Lower lobe of right lung (tissue), 2 donors: Measurements from ENCODE around the gene RBM7. TPM values are rescaled to one million over a fixed set of nuclear protein-coding genes. Genes with fewer than 3 reads are reported as not detected.

Source experiments
- ATAC-seq, 2 donors: fragments of 200-7000 bp; cut with Tn5 transposase; one replicate each; pipeline ENCODE4 v1.9.1; 2020 to 2022; ENCODE audit warnings: mild to moderate bottlenecking in 2 of 2, moderate library complexity in 2 of 2
- DNase-seq: peaks from one replicate; pipeline ENCODE4 v3.0.0-alpha.2; 2020
- H3K27ac ChIP-seq: fragments of 200-600 bp; one replicate; pipeline ENCODE4 v1.8.0; 2022
- H3K27me3 ChIP-seq: fragments of 200-600 bp; one replicate; pipeline ENCODE4 v1.8.0; 2022; ENCODE audit warnings: low read depth
- H3K36me3 ChIP-seq: fragments of 200-600 bp; one replicate; pipeline ENCODE4 v1.8.0; 2022; ENCODE audit warnings: mild to moderate bottlenecking
- H3K4me1 ChIP-seq: fragments of 200-600 bp; one replicate; pipeline ENCODE4 v1.8.0; 2022
- H3K4me3 ChIP-seq: fragments of 200-600 bp; one replicate; pipeline ENCODE4 v1.8.0; 2022; ENCODE audit warnings: mild to moderate bottlenecking
- H3K9me3 ChIP-seq: fragments of 200-600 bp; one replicate; pipeline ENCODE4 v1.8.0; 2022
- intact Hi-C: fragments of 100-400 bp; cut with DNase I; formaldehyde crosslinking; loops from one replicate; pipeline ENCODE4 v1.11.0; 2022
- total RNA-seq: library from RNA; stranded (reverse); fragmentation: NEBNext Ultra II Directional; extraction: Animal tissue kit (Norgen Biotek cat#: 25700); gene quantifications from one replicate; pipeline ENCODE4 v1.2.1, GENCODE V29; 2021
- TF ChIP-seq, protein P1 (sequence below): fragments of 200-600 bp; IDR thresholded peaks from one replicate; pipeline ENCODE4 v1.8.0; 2022; ENCODE audit warnings: antibody characterized with exemption, mild to moderate bottlenecking
- donor health status: DM: no; HTN: yes; CAD: no; lungs with severe emphysema.

Gene RBM7
- total RNA-seq, 1 donor from 2014 or later, result 25.8 TPM

GRCh38 chr11:114397349-114397982, 3.0 kb upstream of the RBM7 start:
- intact Hi-C loops, result no loop called here
- H3K4me3 ChIP-seq, result no peak overlapping the region
- H3K27me3 ChIP-seq, result no peaks in the 10 kb centered on the region
- TF ChIP-seq, protein P1, sequence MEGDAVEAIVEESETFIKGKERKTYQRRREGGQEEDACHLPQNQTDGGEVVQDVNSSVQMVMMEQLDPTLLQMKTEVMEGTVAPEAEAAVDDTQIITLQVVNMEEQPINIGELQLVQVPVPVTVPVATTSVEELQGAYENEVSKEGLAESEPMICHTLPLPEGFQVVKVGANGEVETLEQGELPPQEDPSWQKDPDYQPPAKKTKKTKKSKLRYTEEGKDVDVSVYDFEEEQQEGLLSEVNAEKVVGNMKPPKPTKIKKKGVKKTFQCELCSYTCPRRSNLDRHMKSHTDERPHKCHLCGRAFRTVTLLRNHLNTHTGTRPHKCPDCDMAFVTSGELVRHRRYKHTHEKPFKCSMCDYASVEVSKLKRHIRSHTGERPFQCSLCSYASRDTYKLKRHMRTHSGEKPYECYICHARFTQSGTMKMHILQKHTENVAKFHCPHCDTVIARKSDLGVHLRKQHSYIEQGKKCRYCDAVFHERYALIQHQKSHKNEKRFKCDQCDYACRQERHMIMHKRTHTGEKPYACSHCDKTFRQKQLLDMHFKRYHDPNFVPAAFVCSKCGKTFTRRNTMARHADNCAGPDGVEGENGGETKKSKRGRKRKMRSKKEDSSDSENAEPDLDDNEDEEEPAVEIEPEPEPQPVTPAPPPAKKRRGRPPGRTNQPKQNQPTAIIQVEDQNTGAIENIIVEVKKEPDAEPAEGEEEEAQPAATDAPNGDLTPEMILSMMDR, result no peak
- peaks cover 29% of the 10 kb centered on the region for H3K4me1 ChIP-seq
- H3K27ac ChIP-seq, result no peak overlapping the region
- no peaks in the 10 kb centered on the region for H3K9me3 ChIP-seq
- ATAC-seq (no peak), DNase-seq (no peak)
- no peaks in the 10 kb centered on the region for H3K36me3 ChIP-seq

DNA sequence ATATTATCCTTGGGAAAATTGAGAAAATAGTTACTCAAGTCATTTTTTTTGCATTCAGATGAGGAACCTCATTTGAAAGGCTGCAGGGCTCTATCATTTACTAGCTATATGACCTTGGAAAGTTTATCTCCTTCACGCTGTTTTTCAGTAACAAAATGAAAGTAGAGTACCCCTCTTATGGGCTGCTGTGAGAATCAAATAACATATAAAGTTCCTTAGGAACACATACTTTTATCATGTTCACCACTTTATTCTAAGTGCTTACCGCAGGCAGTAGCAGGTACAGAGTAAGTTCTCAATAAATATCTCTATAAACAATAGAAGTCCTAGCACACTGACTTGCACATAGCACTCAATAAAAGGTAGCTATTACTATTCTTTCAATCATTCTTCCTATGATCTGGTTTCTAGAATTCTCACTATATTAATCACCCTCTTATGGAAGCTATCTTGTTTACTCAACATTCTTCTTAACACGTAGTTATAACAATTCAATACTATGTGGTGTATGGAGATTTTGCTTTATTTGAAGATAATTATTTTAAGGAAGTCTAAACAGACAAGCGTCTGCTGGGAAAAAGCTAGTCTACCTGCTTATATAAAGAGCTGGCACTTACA, 2.1 kb upstream of the RBM7 start:
- H3K9me3 ChIP-seq, result no peaks in the 10 kb centered on the region
- H3K4me1 ChIP-seq, result peaks cover 38% of the 10 kb centered on the region
- peaks cover 4% of the 10 kb centered on the region for H3K36me3 ChIP-seq
- peak overlapping the region; percentile 74 for H3K4me3 ChIP-seq
- intact Hi-C loops, result no loop called here
- no peaks in the 10 kb centered on the region for H3K27me3 ChIP-seq
- ATAC-seq, result no peak
- DNase-seq, result no peak
- TF ChIP-seq, protein P1, result no peak
- H3K27ac ChIP-seq, result peak overlapping the region; percentile 98

DNA sequence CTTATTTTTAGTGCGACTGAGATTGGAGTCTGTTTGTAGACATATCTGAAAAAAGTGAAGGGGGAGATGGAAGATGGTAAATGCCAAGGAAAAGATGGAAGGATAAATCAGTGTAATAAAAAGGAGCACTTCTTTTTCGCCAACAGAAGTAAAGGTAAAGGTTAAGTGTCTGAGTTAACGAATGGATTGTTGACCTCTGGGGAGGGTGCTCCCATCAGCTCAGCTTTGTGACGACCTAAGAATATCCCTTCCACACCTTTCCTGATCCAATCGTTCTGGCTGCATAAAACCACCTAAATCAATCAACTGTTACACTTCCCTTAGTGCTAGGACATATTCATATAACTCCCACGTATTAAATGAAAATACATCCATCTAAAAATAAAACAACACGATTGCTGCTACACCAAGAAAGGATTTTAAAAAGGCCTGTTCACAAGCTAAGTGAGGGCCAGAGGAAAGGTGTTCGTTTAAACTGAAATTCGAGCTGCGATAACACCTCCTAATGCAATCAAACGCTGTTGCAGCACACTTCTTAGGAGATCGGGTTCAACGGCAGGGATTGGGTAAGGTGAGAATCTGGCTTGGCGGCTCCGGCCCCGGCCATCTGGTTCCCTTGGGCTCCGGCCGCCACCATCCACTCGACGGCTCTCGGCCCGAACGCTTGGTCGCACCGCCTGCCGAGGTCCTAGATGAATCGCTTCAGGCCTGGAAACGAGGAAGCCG, 813 bp upstream of the RBM7 start:
- TF ChIP-seq, protein P1, result no peak
- DNase-seq, result peak; percentile 82
- ATAC-seq, result peak; percentile 75 to 79
- H3K4me1 ChIP-seq, result peaks cover 51% of the 10 kb centered on the region
- H3K36me3 ChIP-seq, result peaks cover 7% of the 10 kb centered on the region
- peak overlapping the region; percentile 74 for H3K4me3 ChIP-seq
- peak overlapping the region; percentile 98 for H3K27ac ChIP-seq
- H3K27me3 ChIP-seq, result no peaks in the 10 kb centered on the region
- no peaks in the 10 kb centered on the region for H3K9me3 ChIP-seq
- intact Hi-C loops, result no loop called here

GRCh38 chr11:114400915-114401223, 403 bp downstream of the RBM7 start:
- TF ChIP-seq, protein P1, result no peak
- Histone ChIP-seq H3K36me3 (peaks cover 16% of the 10 kb centered on the region), H3K4me3 (peak overlapping the region; percentile 74), H3K9me3 (no peaks in the 10 kb centered on the region), H3K4me1 (peaks cover 62% of the 10 kb centered on the region), H3K27ac (peak overlapping the region; percentile 98), H3K27me3 (no peaks in the 10 kb centered on the region)
- intact Hi-C loops, result no loop called here
- DNase-seq (no peak), ATAC-seq (no peak)

DNA sequence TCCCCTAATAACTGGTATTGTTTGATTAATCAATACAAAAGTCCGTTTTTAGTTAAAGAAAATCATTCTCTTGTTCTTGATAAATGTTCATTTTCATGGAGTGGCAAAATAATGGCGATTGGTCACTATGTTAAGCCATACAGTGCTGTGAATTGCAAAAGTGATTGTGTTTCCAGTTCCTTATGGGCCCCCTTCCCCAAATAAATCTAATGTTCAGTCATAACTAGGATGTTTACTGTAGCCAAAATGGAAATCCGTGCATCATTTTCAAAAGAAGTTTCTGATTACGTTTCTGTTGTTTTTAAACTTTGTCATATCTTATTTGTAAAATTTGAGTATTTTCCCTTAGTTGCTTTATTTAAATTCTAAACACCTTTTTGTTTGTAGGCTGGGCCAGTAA, 845 bp downstream of the RBM7 start:
- intact Hi-C loops, result no loop called here
- TF ChIP-seq, protein P1, result no peak
- peaks cover 21% of the 10 kb centered on the region for H3K36me3 ChIP-seq
- no peaks in the 10 kb centered on the region for H3K9me3 ChIP-seq
- no peak for ATAC-seq
- H3K27ac ChIP-seq, result peak overlapping the region; percentile 98
- H3K4me3 ChIP-seq, result peak overlapping the region; percentile 74
- no peak for DNase-seq
- H3K27me3 ChIP-seq, result no peaks in the 10 kb centered on the region
- peaks cover 62% of the 10 kb centered on the region for H3K4me1 ChIP-seq
